Smooth muscle cell (in vitro differentiated cells): ENCODE measurements around the gene FGFR4. TPM values are rescaled to one million over a fixed set of nuclear protein-coding genes. Genes with fewer than 3 reads are reported as not detected.

Source experiments
- DNase-seq: peaks from one replicate; lab custom pipeline; 2025; ENCODE audit not compliant: unreplicated experiment; lab: John Stamatoyannopoulos, UW
- H2AFZ ChIP-seq: fragments of 200-600 bp; sonication (generic); 2 replicates; pipeline ENCODE4 v1.6.0; 2016; ENCODE audit warnings: antibody characterized with exemption, low read depth, mild to moderate bottlenecking
- H3F3A ChIP-seq: fragments of 200-600 bp; sonication (generic); 2 replicates; pipeline ENCODE4 v1.6.0; 2017; ENCODE audit warnings: antibody characterized with exemption, low read depth
- H3K27ac ChIP-seq: fragments of 200-600 bp; sonication (generic); 2 replicates; pipeline ENCODE4 v1.5.1; 2016; ENCODE audit warnings: low read depth, mild to moderate bottlenecking
- H3K27me3 ChIP-seq: fragments of 200-600 bp; sonication (generic); 2 replicates; pipeline ENCODE4 v1.6.1; 2016; ENCODE audit warnings: low read depth, mild to moderate bottlenecking
- H3K36me3 ChIP-seq: fragments of 200-600 bp; sonication (generic); 2 replicates; pipeline ENCODE4 v1.5.1; 2016; ENCODE audit warnings: low read depth
- H3K4me1 ChIP-seq: fragments of 200-600 bp; sonication (generic); 2 replicates; pipeline ENCODE4 v1.5.1; 2016; ENCODE audit warnings: low read depth
- H3K4me2 ChIP-seq: fragments of 200-600 bp; sonication (generic); 2 replicates; pipeline ENCODE4 v1.6.0; 2016; ENCODE audit warnings: mild to moderate bottlenecking
- H3K4me3 ChIP-seq: fragments of 200-600 bp; sonication (generic); 2 replicates; pipeline ENCODE4 v1.5.1; 2016; ENCODE audit warnings: mild to moderate bottlenecking
- H3K79me2 ChIP-seq: fragments of 200-600 bp; sonication (generic); 2 replicates; pipeline ENCODE4 v1.6.0; 2016; ENCODE audit warnings: low read depth, mild to moderate bottlenecking
- H3K9ac ChIP-seq: fragments of 200-600 bp; sonication (generic); 2 replicates; pipeline ENCODE4 v1.6.0; 2016; ENCODE audit warnings: low read depth
- H3K9me3 ChIP-seq: fragments of 200-600 bp; sonication (generic); replicated peaks from 2 replicates; pipeline ENCODE4 v1.5.1; 2016; ENCODE audit warnings: low read depth
- H4K20me1 ChIP-seq: fragments of 200-600 bp; sonication (generic); 2 replicates; pipeline ENCODE4 v1.6.0; 2016; ENCODE audit warnings: low read depth
- WGBS: methylation state at CpG from one replicate; pipeline ENCODE4 v1.1.7; 2016; ENCODE audit warnings: low lambda C conversion rate; 5-methylcytosine and 5-hydroxymethylcytosine counted together
- polyA plus RNA-seq: library from polyadenylated mRNA; unstranded; fragments of >200 nt; fragmentation: Nextera tagmentation; extraction: Ambion mirVana; gene quantifications from 2 replicates; pipeline ENCODE4 v1.2.1, GENCODE V29; 2016
- total RNA-seq: library from RNA; depleted of rRNA; stranded (reverse); fragments of >200 nt; gene quantifications from 2 replicates; pipeline ENCODE4 v1.2.3, GENCODE V29; 2014
- TF ChIP-seq, protein P1 (sequence below): fragments of 200-600 bp; sonication (generic); IDR thresholded peaks from 2 replicates; pipeline ENCODE4 v1.5.1; 2017; ENCODE audit warnings: borderline replicate concordance, mild to moderate bottlenecking, antibody characterized with exemption; ENCODE audit not compliant: insufficient read depth, poor library complexity, severe bottlenecking

Gene FGFR4
- total and polyA plus RNA-seq, 2 experiments from 2014 or later: 0.90 to 1.1 TPM

DNA sequence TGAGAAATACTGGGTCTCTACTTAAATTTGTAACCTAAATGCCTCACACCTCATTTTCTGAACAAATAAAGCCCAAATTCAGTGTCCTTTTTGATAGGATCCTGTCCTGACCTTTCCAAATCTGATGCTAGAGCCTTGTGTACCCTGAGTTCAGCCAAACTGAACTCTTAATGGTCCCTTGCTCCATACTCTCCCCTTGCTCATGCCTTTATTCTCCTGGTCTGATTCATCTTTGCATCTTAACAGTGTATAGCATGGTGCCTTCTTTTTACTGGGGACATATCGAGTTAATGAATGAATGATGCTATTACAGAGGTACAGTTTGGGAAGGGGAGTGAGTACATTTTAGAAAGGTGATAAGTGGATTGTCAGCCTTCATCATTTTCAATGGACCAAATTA, 56.1 kb downstream of the FGFR4 start:
- Histone ChIP-seq H3K4me2 (no peak overlapping the region), H3K79me2 (peaks cover 98% of the 10 kb centered on the region), H3K9me3 (no peaks in the 10 kb centered on the region), H3K9ac (no peak overlapping the region), H4K20me1 (peaks cover 100% of the 10 kb centered on the region), H2AFZ (no peak overlapping the region), H3K4me3 (no peak overlapping the region), H3K36me3 (no peaks in the 10 kb centered on the region), H3K27me3 (no peaks in the 10 kb centered on the region), H3F3A (peaks cover 7% of the 10 kb centered on the region), H3K4me1 (no peaks in the 10 kb centered on the region), H3K27ac (no peak overlapping the region)
- TF ChIP-seq, protein P1, sequence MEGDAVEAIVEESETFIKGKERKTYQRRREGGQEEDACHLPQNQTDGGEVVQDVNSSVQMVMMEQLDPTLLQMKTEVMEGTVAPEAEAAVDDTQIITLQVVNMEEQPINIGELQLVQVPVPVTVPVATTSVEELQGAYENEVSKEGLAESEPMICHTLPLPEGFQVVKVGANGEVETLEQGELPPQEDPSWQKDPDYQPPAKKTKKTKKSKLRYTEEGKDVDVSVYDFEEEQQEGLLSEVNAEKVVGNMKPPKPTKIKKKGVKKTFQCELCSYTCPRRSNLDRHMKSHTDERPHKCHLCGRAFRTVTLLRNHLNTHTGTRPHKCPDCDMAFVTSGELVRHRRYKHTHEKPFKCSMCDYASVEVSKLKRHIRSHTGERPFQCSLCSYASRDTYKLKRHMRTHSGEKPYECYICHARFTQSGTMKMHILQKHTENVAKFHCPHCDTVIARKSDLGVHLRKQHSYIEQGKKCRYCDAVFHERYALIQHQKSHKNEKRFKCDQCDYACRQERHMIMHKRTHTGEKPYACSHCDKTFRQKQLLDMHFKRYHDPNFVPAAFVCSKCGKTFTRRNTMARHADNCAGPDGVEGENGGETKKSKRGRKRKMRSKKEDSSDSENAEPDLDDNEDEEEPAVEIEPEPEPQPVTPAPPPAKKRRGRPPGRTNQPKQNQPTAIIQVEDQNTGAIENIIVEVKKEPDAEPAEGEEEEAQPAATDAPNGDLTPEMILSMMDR: no peak
- WGBS: 94% methylated on average over 1 of the region's 1 CpG
- no peak for DNase-seq

DNA sequence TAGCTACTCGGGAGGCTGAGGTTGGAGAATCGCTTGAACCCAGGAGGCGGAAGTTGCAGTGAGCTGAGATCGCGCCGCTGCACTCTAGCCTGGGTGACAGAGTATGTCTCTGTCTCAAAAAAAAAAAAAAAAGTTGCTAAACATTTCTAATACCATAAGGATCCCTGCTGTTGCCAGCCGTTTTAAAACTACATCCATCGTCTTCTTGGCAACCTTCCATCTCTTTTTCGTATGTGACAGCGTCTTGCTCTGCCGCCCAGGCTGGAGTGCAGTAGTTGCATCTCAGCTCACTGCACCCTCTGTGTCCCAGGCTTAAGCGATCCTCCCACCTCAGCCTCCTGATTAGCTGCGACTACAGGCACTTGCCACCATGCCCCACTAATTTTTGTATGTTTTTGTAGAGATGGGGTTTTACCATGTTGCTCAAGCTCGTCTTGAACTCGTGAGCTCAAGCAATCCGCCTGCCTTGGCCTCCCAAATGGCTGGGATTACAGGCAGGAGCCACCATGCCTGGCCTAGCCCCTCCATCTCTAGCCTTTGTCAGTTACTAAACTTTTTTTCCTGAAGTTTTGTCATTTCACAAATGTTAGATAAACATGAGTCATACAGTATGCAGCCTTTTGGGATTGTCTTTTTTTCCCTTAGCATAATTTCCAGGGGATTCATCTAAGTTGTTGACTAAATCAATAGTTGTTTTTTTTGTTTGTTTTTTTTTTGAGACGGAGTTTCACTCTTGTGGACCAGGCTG, 60.4 kb downstream of the FGFR4 start:
- Histone ChIP-seq H3K9ac (no peak overlapping the region), H3K36me3 (peaks cover 5% of the 10 kb centered on the region), H3K27me3 (no peaks in the 10 kb centered on the region), H2AFZ (no peak overlapping the region), H3K4me2 (no peak overlapping the region), H4K20me1 (peaks cover 98% of the 10 kb centered on the region), H3K4me1 (no peaks in the 10 kb centered on the region), H3K4me3 (no peak overlapping the region), H3K27ac (no peak overlapping the region), H3K9me3 (no peaks in the 10 kb centered on the region), H3F3A (peaks cover 14% of the 10 kb centered on the region), H3K79me2 (peaks cover 100% of the 10 kb centered on the region)
- DNase-seq: no peak
- 90% methylated on average over 17 of the region's 17 CpGs for WGBS
- TF ChIP-seq, protein P1: no peak

Other genes starting within 250 kb of the FGFR4 start
- 0.49 TPM in 1 of 2 replicates, not detected in the other for gene HK3, start 187.6 kb upstream of the FGFR4 start, total RNA-seq
- gene HK3, start 187.6 kb upstream of the FGFR4 start, polyA plus RNA-seq: not detected in 2 replicates
- 19.9 and 20.3 TPM in 2 replicates for gene UIMC1, start 80.1 kb upstream of the FGFR4 start, total RNA-seq
- gene UIMC1, start 80.1 kb upstream of the FGFR4 start, polyA plus RNA-seq: 9.6 and 12.1 TPM in 2 replicates
- 6.9 and 7.2 TPM in 2 replicates for gene ZNF346, start 64.2 kb upstream of the FGFR4 start, total RNA-seq
- gene ZNF346, start 64.2 kb upstream of the FGFR4 start, polyA plus RNA-seq: 10.8 and 14.8 TPM in 2 replicates
- 38.2 and 45.2 TPM in 2 replicates for gene NSD1, start 46.9 kb downstream of the FGFR4 start, total RNA-seq
- gene NSD1, start 46.9 kb downstream of the FGFR4 start, polyA plus RNA-seq: 22.6 and 34.0 TPM in 2 replicates
- gene RAB24, start 216.8 kb downstream of the FGFR4 start, total RNA-seq: 15.3 and 41.8 TPM in 2 replicates
- 46.4 and 49.5 TPM in 2 replicates for gene RAB24, start 216.8 kb downstream of the FGFR4 start, polyA plus RNA-seq
- 132 and 197 TPM in 2 replicates for gene PRELID1, start 216.9 kb downstream of the FGFR4 start, total RNA-seq
- 264 and 268 TPM in 2 replicates for gene PRELID1, start 216.9 kb downstream of the FGFR4 start, polyA plus RNA-seq
- gene MXD3, start 225.0 kb downstream of the FGFR4 start, total RNA-seq: 8.6 and 16.9 TPM in 2 replicates
- gene MXD3, start 225.0 kb downstream of the FGFR4 start, polyA plus RNA-seq: 14.9 and 15.6 TPM in 2 replicates